NB4 (cell line): ENCODE data around the gene KAZALD1.

Experiments used
- MYC ChIP-seq: IDR thresholded peaks from 2 replicates; pipeline ENCODE4 v1.6.1; 2011; ENCODE audit warnings: low read depth, low read length
- POLR2A ChIP-seq: IDR thresholded peaks from 2 replicates; pipeline ENCODE4 v1.6.1; 2011; ENCODE audit warnings: mild to moderate bottlenecking; ENCODE audit not compliant: insufficient read length; ENCODE audit errors: extremely low read depth
- TF ChIP-seq, protein P1 (sequence below): IDR thresholded peaks from one replicate; pipeline ENCODE4 v1.5.1; 2012; ENCODE audit warnings: low read depth, low read length
- TF ChIP-seq, protein P2 (sequence below): IDR thresholded peaks from 2 replicates; pipeline ENCODE4 v1.6.1; 2011; ENCODE audit warnings: low read depth, low read length

DNA sequence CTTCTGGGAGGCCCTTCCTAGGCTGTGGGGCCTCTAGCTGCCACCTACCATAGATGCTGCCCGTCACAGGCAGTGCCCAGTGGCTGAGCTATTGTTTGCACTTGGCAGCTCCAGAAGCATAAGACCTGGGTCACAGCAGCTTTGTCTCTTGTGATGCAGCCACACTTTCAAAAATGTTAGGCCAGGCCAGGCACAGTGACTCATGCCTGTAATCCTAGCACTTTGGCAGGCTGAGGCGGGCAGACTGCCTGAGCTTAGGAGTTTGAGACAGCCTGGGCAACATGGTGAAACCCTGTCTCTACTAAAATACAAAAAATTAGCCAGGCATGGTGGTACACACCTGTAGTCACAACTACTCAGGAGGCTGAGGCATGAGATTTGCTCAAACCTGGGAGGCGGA, 9.5 kb upstream of the KAZALD1 start:
- TF ChIP-seq, protein P1, sequence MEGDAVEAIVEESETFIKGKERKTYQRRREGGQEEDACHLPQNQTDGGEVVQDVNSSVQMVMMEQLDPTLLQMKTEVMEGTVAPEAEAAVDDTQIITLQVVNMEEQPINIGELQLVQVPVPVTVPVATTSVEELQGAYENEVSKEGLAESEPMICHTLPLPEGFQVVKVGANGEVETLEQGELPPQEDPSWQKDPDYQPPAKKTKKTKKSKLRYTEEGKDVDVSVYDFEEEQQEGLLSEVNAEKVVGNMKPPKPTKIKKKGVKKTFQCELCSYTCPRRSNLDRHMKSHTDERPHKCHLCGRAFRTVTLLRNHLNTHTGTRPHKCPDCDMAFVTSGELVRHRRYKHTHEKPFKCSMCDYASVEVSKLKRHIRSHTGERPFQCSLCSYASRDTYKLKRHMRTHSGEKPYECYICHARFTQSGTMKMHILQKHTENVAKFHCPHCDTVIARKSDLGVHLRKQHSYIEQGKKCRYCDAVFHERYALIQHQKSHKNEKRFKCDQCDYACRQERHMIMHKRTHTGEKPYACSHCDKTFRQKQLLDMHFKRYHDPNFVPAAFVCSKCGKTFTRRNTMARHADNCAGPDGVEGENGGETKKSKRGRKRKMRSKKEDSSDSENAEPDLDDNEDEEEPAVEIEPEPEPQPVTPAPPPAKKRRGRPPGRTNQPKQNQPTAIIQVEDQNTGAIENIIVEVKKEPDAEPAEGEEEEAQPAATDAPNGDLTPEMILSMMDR: no peak
- TF ChIP-seq POLR2A (no peak), MYC (no peak)
- TF ChIP-seq, protein P2, sequence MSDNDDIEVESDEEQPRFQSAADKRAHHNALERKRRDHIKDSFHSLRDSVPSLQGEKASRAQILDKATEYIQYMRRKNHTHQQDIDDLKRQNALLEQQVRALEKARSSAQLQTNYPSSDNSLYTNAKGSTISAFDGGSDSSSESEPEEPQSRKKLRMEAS: no peak
